ENCODE measurements around the gene PHYKPL.
"Not testable (repeated sequence)": the region's sequence is repeated elsewhere in the genome, so short reads cannot be mapped to it uniquely, and the experiment has no call there.

Gene PHYKPL

GRCh38 chr5:178261666-178262600, 29.3 kb upstream of the PHYKPL start:
- no peak for DNase-seq

- no peak for DNase-seq
Measured at GRCh38 chr5:178259623-178260536, 27.3 kb upstream of the PHYKPL start.

- no peak for DNase-seq
Measured at GRCh38 chr5:178257650-178258049, 25.0 kb upstream of the PHYKPL start.

- no peak for DNase-seq
Measured at GRCh38 chr5:178256746-178257145, 24.1 kb upstream of the PHYKPL start.

GRCh38 chr5:178253632-178254031, 21.0 kb upstream of the PHYKPL start:
- not testable (repeated sequence) for DNase-seq

- no peak for DNase-seq
Measured at GRCh38 chr5:178252258-178252657, 19.7 kb upstream of the PHYKPL start.

- no peak for DNase-seq
Measured at GRCh38 chr5:178250263-178250662, 17.7 kb upstream of the PHYKPL start.

GRCh38 chr5:178249191-178249989, 16.8 kb upstream of the PHYKPL start:
- peak; percentile 61 for DNase-seq

- DNase-seq, result no peak
Measured at GRCh38 chr5:178248750-178249149, 16.1 kb upstream of the PHYKPL start.

- no peak for DNase-seq
Measured at GRCh38 chr5:178247481-178248456, 15.2 kb upstream of the PHYKPL start.

- DNase-seq, result no peak
Measured at GRCh38 chr5:178246624-178247279, 14.2 kb upstream of the PHYKPL start.

GRCh38 chr5:178245389-178245788, 12.8 kb upstream of the PHYKPL start:
- DNase-seq, result no peak

GRCh38 chr5:178244576-178244975, 12.0 kb upstream of the PHYKPL start:
- no peak for DNase-seq

GRCh38 chr5:178242416-178242815, 9.8 kb upstream of the PHYKPL start:
- no peak for DNase-seq

- DNase-seq, result no peak
Measured at GRCh38 chr5:178241688-178242231, 9.2 kb upstream of the PHYKPL start.

- DNase-seq, result no peak
Measured at GRCh38 chr5:178241231-178241663, 8.6 kb upstream of the PHYKPL start.

- DNase-seq, result no peak
Measured at GRCh38 chr5:178240766-178241165, 8.2 kb upstream of the PHYKPL start.

GRCh38 chr5:178240341-178240741, 7.7 kb upstream of the PHYKPL start:
- DNase-seq, result no peak

- DNase-seq, result peak; percentile 45
Measured at GRCh38 chr5:178239626-178240301, 7.2 kb upstream of the PHYKPL start.
